A673 (cell line): ENCODE measurements around the gene FAM13A.

Source experiments
- CTCF ChIP-seq: fragments of 300-800, 200-600 bp; sonication (generic); conservative IDR thresholded peaks from 2 replicates; pipeline ENCODE4 v1.5.1; 2017; ENCODE audit warnings: low read depth, mild to moderate bottlenecking, antibody characterized with exemption, low read length, moderate library complexity, mixed read lengths
- EZH2 ChIP-seq: fragments of 200-600 bp; sonication (generic); IDR thresholded peaks from 2 replicates; pipeline ENCODE4 v1.6.1; 2017; ENCODE audit warnings: borderline replicate concordance, low read depth, mild to moderate bottlenecking, mixed read lengths, antibody characterized with exemption, low read length; ENCODE audit not compliant: poor library complexity, severe bottlenecking

GRCh38 chr4:88713782-88714181, 343.2 kb downstream of the FAM13A start:
- TF ChIP-seq CTCF = no peak
- TF ChIP-seq EZH2 = no peak
